DND-41 (cell line): ENCODE results near the gene HTR2C.

Experiments
- ATAC-seq: fragments of 200-7000 bp; cut with Tn5 transposase; 3 replicates; pipeline ENCODE4 v1.9.1; 2021; ENCODE audit warnings: low read depth; ENCODE audit not compliant: insufficient read depth
- DNase-seq: peaks from one replicate; pipeline ENCODE4 v3.0.0-alpha.2; 2020
- H2AFZ ChIP-seq: 2 replicates; pipeline ENCODE4 v1.6.0; 2012; ENCODE audit warnings: low read depth, low read length
- H3K27ac ChIP-seq: 2 replicates; pipeline ENCODE4 v1.5.1; 2012; ENCODE audit warnings: low read length, inconsistent platforms
- H3K27me3 ChIP-seq: fragments of 200-600 bp; sonication (generic); 2 replicates; pipeline ENCODE4 v1.6.0; 2012; ENCODE audit warnings: low read length, mild to moderate bottlenecking, inconsistent platforms; ENCODE audit not compliant: insufficient read depth, poor library complexity
- H3K36me3 ChIP-seq: 2 replicates; pipeline ENCODE4 v1.5.1; 2012; ENCODE audit warnings: low read length, inconsistent platforms; ENCODE audit not compliant: insufficient read depth
- H3K4me1 ChIP-seq: 2 replicates; pipeline ENCODE4 v1.5.1; 2012; ENCODE audit warnings: mild to moderate bottlenecking, low read length; ENCODE audit not compliant: insufficient read depth
- H3K4me2 ChIP-seq: 2 replicates; pipeline ENCODE4 v1.6.0; 2012; ENCODE audit warnings: mild to moderate bottlenecking, moderate library complexity, low read length, inconsistent platforms; ENCODE audit not compliant: insufficient read depth
- H3K4me3 ChIP-seq, 2 experiments: fragments of 200-600 bp in 1 of 2; shearing (Covaris generic) in 1 of 2; 2 replicates each; pipeline ENCODE4 v1.5.1; 2012 to 2016; ENCODE audit warnings: inconsistent platforms in 2 of 2, low read length in 2 of 2, mild to moderate bottlenecking in 2 of 2, low read depth in 1 of 2, moderate library complexity in 1 of 2
- H3K79me2 ChIP-seq: 2 replicates; pipeline ENCODE4 v1.6.0; 2012; ENCODE audit warnings: low read length, inconsistent platforms; ENCODE audit not compliant: insufficient read depth
- H3K9ac ChIP-seq: 2 replicates; pipeline ENCODE4 v1.6.0; 2012; ENCODE audit warnings: low read depth, mild to moderate bottlenecking, inconsistent platforms, low read length, moderate library complexity
- H3K9me3 ChIP-seq: 2 replicates; pipeline ENCODE4 v1.5.1; 2012; ENCODE audit warnings: low read length, moderate library complexity, mild to moderate bottlenecking, inconsistent platforms; ENCODE audit not compliant: insufficient read depth, severe bottlenecking
- H4K20me1 ChIP-seq: 2 replicates; pipeline ENCODE4 v1.6.0; 2012; ENCODE audit warnings: low read length; ENCODE audit not compliant: insufficient read depth
- CTCF ChIP-seq: IDR thresholded peaks from 2 replicates; pipeline ENCODE4 v1.5.1; 2012; ENCODE audit warnings: borderline replicate concordance, low read length, moderate library complexity, mild to moderate bottlenecking; ENCODE audit not compliant: poor library complexity, severe bottlenecking; ENCODE audit errors: extremely low read depth
- EZH2 ChIP-seq: IDR thresholded peaks from 3 replicates; pipeline ENCODE4 v1.6.1; 2012; ENCODE audit warnings: borderline replicate concordance, low read depth, mild to moderate bottlenecking, moderate library complexity, low read length, inconsistent platforms; ENCODE audit not compliant: severe bottlenecking

Gene HTR2C

GRCh38 chrX:114800719-114801118 is 216.8 kb downstream of the HTR2C start:
- H3K79me2 ChIP-seq, result no peaks in the 10 kb centered on the region
- no peak overlapping the region for H3K4me3 ChIP-seq

GRCh38 chrX:114819509-114819908 is 235.6 kb downstream of the HTR2C start:
- Histone ChIP-seq H3K9me3 (no peaks in the 10 kb centered on the region), H3K9ac (no peak overlapping the region), H2AFZ (no peak overlapping the region), H3K4me1 (no peaks in the 10 kb centered on the region), H3K79me2 (no peaks in the 10 kb centered on the region), H3K27ac (no peak overlapping the region), H4K20me1 (no peaks in the 10 kb centered on the region), H3K36me3 (no peaks in the 10 kb centered on the region), H3K4me2 (no peak overlapping the region), H3K27me3 (no peaks in the 10 kb centered on the region), H3K4me3 (no peak overlapping the region)
- DNase-seq (no peak), ATAC-seq (no peak)
- TF ChIP-seq EZH2 (no peak), CTCF (no peak)

More at GRCh38 chrX:114800719-114801118, 216.8 kb downstream of the HTR2C start:
- Histone ChIP-seq H2AFZ (no peak overlapping the region), H3K4me1 (no peaks in the 10 kb centered on the region), H3K36me3 (no peaks in the 10 kb centered on the region), H4K20me1 (no peaks in the 10 kb centered on the region), H3K27ac (no peak overlapping the region), H3K27me3 (no peaks in the 10 kb centered on the region), H3K9ac (no peak overlapping the region), H3K9me3 (no peaks in the 10 kb centered on the region), H3K4me2 (no peak overlapping the region)
- TF ChIP-seq CTCF, result no peak
- TF ChIP-seq EZH2, result no peak
- ATAC-seq (no peak), DNase-seq (no peak)

- no peaks in the 10 kb centered on the region for H3K4me1 ChIP-seq
- no peaks in the 10 kb centered on the region for H3K79me2 ChIP-seq
- H3K4me2 ChIP-seq, result no peak overlapping the region
- H2AFZ ChIP-seq, result no peak overlapping the region
- ATAC-seq (no peak), DNase-seq (no peak)
- no peaks in the 10 kb centered on the region for H3K27me3 ChIP-seq
- no peak overlapping the region for H3K9ac ChIP-seq
- H3K4me3 ChIP-seq, result no peak overlapping the region
- no peak for TF ChIP-seq CTCF
- no peak for TF ChIP-seq EZH2
- H4K20me1 ChIP-seq, result no peaks in the 10 kb centered on the region
- no peaks in the 10 kb centered on the region for H3K9me3 ChIP-seq
- H3K36me3 ChIP-seq, result no peaks in the 10 kb centered on the region
- H3K27ac ChIP-seq, result no peak overlapping the region
Observed at GRCh38 chrX:114841051-114841450, 257.2 kb downstream of the HTR2C start.

- no peaks in the 10 kb centered on the region for H3K79me2 ChIP-seq
- H3K27me3 ChIP-seq, result no peaks in the 10 kb centered on the region
- H4K20me1 ChIP-seq, result no peaks in the 10 kb centered on the region
- ATAC-seq (no peak), DNase-seq (no peak)
- TF ChIP-seq EZH2, result no peak
- TF ChIP-seq CTCF, result no peak
- no peak overlapping the region for H3K4me2 ChIP-seq
- no peaks in the 10 kb centered on the region for H3K36me3 ChIP-seq
- H3K4me3 ChIP-seq, result no peak overlapping the region
- H3K9ac ChIP-seq, result no peak overlapping the region
- no peaks in the 10 kb centered on the region for H3K4me1 ChIP-seq
- H3K27ac ChIP-seq, result no peak overlapping the region
- no peaks in the 10 kb centered on the region for H3K9me3 ChIP-seq
- no peak overlapping the region for H2AFZ ChIP-seq
Observed at GRCh38 chrX:114842181-114842580, 258.3 kb downstream of the HTR2C start.
